GM12892 (cell line): ENCODE results near the gene SECTM1.

Experiments used
- DNase-seq: peaks from one replicate; pipeline ENCODE4 v3.0.0; 2011; ENCODE audit not compliant: insufficient read length
- FAIRE-seq: peaks from 2 replicates; lab custom pipeline; 2011; peaks lifted over from hg19 to GRCh38; lab: Jason Lieb, UNC
- POLR2A ChIP-seq: IDR thresholded peaks from 2 replicates; pipeline ENCODE4 v1.6.1; 2011; ENCODE audit warnings: low read depth, low read length, control low read depth
- POLR2AphosphoS5 ChIP-seq: IDR thresholded peaks from 2 replicates; pipeline ENCODE4 v1.6.1; 2011; ENCODE audit warnings: low read depth, low read length, control low read depth
- TAF1 ChIP-seq: IDR thresholded peaks from 2 replicates; pipeline ENCODE4 v1.6.1; 2011; ENCODE audit warnings: low read depth, mild to moderate bottlenecking, control low read depth, low read length, borderline replicate concordance

Gene SECTM1

GRCh38 chr17:82280537-82280936 lies 53.0 kb downstream of the SECTM1 start:
- FAIRE-seq (no peak), DNase-seq (no peak)
- TF ChIP-seq POLR2A (no peak), POLR2AphosphoS5 (no peak), TAF1 (no peak)

DNA sequence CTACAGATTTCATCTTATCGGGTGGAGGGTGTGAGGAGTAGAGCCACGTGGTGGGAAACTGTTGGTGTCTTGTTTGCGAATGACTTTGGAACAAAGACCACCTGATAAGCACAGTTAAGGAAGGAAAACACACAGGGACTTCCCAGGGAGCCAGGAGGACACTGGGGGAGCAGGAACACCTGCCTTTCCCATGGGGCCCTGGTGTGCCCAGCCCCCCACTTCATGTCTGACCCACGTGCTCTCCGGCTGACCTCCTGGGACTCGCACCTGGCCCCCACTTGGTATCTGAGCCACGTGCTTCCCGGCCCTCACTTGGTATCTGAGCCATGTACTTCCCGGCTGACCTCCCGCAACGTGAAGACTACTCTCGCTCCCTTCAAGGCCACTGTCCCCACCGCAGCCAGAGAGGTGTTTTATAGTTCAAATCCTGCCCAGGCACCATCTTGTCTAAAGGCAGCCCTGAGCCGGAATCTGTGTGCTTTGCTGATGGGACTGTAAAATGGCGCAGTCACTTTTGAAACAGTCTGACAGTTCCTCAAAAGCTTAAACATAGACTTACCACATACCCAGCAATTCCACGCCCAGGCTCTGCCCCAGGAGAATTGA lies 54.7 kb downstream of the SECTM1 start:
- TF ChIP-seq TAF1 (no peak), POLR2AphosphoS5 (no peak), POLR2A (no peak)
- no peak for FAIRE-seq
- no peak for DNase-seq

GRCh38 chr17:82278308-82278707 lies 55.3 kb downstream of the SECTM1 start:
- FAIRE-seq: no peak
- no peak for DNase-seq
- TF ChIP-seq POLR2A (no peak), TAF1 (no peak), POLR2AphosphoS5 (no peak)

- no peak for DNase-seq
- TF ChIP-seq TAF1: no peak
- TF ChIP-seq POLR2AphosphoS5: no peak
- no peak for TF ChIP-seq POLR2A
- no peak for FAIRE-seq
Measured at GRCh38 chr17:82277851-82278250, 55.7 kb downstream of the SECTM1 start.

DNA sequence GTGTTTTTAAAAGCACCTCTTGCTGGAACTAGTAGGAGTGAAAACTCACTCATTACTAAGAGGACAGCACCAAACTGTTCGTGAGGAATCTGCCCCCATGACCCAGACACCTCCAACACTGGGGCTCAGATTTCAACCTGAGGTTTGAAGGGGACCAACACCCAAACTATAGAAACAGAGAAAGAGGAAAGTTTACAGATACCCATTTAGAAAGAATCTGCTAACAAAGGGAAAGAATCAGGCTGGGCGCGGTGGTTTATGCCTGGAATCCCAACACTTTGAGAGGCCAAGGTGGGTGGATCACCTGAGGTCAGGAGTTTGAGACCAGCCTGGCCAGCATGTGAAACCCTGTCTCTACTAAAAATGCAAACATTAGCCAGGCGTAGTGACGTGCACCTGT lies 56.6 kb downstream of the SECTM1 start:
- TF ChIP-seq TAF1 (no peak), POLR2AphosphoS5 (no peak), POLR2A (no peak)
- DNase-seq (no peak), FAIRE-seq (no peak)

GRCh38 chr17:82275326-82275725 lies 58.2 kb downstream of the SECTM1 start:
- TF ChIP-seq TAF1: no peak
- TF ChIP-seq POLR2AphosphoS5: no peak
- TF ChIP-seq POLR2A: no peak
- DNase-seq: no peak
- FAIRE-seq: no peak

- no peak for TF ChIP-seq POLR2AphosphoS5
- TF ChIP-seq TAF1: no peak
- no peak for TF ChIP-seq POLR2A
- DNase-seq (no peak), FAIRE-seq (no peak)
Measured at GRCh38 chr17:82274134-82275020, 59.2 kb downstream of the SECTM1 start.

- peak; percentile 97 for DNase-seq
- TF ChIP-seq POLR2AphosphoS5: 0 out of 2 replicates have a peak, but pooled peaks have one; percentile 46
- peak; percentile 80 for TF ChIP-seq TAF1
- TF ChIP-seq POLR2A: peak; percentile 75
- FAIRE-seq: peak; percentile 5
Measured at GRCh38 chr17:82273327-82274133, 60.0 kb downstream of the SECTM1 start, which contains the start of gene CSNK1D. TSS of gene CSNK1D (minus strand) at chr17:82273700. CDS start at chr17:82273381, 319 bp downstream.

- TF ChIP-seq POLR2A (peak; percentile 56), POLR2AphosphoS5 (no peak), TAF1 (no peak)
- no peak for FAIRE-seq
- peak; percentile 59 for DNase-seq
Measured at GRCh38 chr17:82272495-82273326, 60.9 kb downstream of the SECTM1 start.

GRCh38 chr17:82271401-82271800 lies 62.2 kb downstream of the SECTM1 start:
- FAIRE-seq (no peak), DNase-seq (no peak)
- no peak for TF ChIP-seq POLR2A
- no peak for TF ChIP-seq TAF1
